ENCODE measurements around the gene PRSS33.

The PRSS33 gene

DNA sequence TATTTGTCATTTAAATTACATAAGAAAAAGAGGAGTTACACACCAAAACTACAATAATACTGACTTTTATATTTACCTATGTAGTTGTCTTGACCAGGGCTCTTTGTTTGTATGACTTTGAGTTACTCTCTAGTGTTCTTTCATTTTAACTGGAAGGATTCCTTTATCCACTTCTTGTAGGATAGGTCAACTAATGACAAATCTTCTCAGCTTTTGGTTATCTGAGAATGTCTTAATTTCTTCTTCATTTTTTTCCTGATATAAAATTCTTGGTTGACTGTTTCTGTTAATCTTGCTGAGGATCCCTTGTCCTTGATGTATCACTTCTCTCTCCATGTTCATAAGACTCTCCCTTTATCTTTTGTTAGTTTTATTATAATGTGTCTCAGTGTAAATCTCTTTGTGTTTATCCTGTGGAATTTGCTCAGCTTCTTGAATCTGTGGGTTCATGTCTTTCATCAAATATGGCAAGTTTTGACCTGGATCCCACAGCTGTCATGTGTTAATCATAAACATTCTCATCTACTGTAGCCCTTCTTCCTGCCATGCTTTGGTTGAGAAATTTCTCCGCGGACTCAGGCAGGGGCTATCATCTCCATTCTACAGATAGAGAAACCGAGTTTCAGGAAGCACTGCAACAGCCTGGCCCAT lies 16.3 kb upstream of the PRSS33 start:
- no peak overlapping the region for H3K4me3 ChIP-seq (ENCODE audit: low read depth, low read length)

GRCh38 chr16:2799859-2800226 lies 12.5 kb upstream of the PRSS33 start:
- H3K4me3 ChIP-seq (ENCODE audit: low read depth, low read length): no peak overlapping the region

DNA sequence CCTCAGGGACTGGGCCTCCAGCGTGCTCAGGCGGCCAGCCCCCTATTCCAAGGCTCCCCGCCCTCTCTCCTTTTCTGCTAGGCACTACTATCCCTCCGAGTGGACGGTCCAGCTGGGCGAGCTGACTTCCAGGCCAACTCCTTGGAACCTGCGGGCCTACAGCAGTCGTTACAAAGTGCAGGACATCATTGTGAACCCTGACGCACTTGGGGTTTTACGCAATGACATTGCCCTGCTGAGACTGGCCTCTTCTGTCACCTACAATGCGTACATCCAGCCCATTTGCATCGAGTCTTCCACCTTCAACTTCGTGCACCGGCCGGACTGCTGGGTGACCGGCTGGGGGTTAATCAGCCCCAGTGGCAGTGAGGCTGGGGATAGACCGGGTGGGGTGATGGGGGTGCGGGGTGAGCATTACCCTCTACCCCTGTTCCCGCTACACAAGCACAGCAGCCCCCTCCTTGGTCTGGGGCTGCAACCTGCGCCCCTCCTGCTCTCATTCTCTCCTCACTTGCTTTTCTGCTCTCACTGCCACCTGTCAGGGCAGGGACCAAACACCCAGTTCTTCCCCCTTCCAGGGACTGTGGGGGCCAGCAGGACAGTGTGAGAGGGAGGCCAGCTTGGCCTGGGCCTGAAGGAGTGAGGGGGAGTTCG lies 12.0 kb upstream of the PRSS33 start:
- no peak overlapping the region for H3K4me3 ChIP-seq (ENCODE audit: low read depth, low read length)

- no peak overlapping the region for H3K4me3 ChIP-seq (ENCODE audit: low read depth, low read length)
Observed at GRCh38 chr16:2798723-2799204, 11.4 kb upstream of the PRSS33 start.

DNA sequence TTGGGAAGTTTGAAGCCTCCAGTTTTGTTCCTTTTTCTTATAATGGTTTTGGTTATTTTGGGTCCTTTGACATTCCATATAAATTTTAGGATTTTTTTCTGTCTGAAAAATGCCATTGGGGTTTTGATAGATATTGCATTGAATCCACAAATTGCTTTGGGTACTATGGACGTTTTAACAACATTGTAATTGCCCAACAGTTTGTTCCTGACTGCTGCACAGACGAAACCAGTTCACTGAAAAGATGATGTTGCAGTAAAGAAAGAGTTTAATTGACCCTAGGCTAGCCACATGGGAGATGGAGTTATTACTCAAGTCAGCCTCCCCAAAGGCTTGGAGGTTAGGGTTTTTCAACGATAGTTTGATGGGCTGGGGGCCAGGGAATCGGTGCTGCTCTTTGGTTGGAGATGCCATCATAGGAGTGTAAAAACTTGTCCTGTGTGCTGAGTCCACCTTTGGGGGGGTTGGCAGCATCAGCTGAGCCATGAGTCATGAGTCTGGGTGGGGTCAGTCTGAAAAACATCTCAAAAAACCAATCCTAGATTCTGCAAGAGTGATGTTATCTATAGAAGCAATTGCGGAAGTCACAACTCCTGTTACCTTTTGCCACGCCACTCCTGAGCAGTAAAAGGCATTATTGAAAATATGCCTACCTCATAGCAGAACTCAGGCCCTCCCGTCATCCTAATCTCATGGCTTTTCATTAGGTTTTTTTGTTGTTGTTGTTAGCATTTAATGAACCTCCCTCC lies 8.2 kb upstream of the PRSS33 start:
- no peak overlapping the region for H3K4me3 ChIP-seq (ENCODE audit: low read depth, low read length)

- H3K4me3 ChIP-seq (ENCODE audit: low read depth, low read length): no peak overlapping the region
Observed at GRCh38 chr16:2792940-2793339, 5.6 kb upstream of the PRSS33 start.

DNA sequence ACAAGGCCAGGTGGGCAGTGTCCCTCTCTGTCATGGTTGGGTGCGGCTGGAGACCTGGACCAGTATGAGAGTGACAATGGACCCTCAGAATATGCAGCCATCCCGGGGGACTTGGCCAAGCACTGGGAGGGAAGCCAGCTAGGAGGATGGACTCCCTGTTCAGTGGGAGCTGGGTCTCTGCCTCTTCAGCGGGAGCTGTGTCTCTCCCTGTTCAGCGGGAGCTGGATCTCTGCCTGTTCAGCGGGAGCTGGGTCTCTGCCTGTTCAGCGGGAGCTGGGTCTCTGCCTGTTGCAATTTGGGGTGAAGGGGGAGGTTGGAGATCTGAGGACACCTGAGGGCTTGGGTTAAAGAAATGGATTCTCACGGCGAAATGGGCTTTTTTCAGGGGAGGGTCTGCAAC lies 3.8 kb upstream of the PRSS33 start:
- no peak overlapping the region for H3K4me3 ChIP-seq (ENCODE audit: low read depth, low read length)

- H3K4me3 ChIP-seq (ENCODE audit: low read depth, low read length): no peak overlapping the region
Observed at GRCh38 chr16:2790631-2791030, 3.3 kb upstream of the PRSS33 start.

- no peak overlapping the region for H3K4me3 ChIP-seq (ENCODE audit: low read depth, low read length)
Observed at GRCh38 chr16:2787961-2788360, 601 bp upstream of the PRSS33 start.

- H3K4me3 ChIP-seq (ENCODE audit: low read depth, low read length): no peak overlapping the region
Observed at GRCh38 chr16:2786826-2787151, 571 bp downstream of the PRSS33 start.

DNA sequence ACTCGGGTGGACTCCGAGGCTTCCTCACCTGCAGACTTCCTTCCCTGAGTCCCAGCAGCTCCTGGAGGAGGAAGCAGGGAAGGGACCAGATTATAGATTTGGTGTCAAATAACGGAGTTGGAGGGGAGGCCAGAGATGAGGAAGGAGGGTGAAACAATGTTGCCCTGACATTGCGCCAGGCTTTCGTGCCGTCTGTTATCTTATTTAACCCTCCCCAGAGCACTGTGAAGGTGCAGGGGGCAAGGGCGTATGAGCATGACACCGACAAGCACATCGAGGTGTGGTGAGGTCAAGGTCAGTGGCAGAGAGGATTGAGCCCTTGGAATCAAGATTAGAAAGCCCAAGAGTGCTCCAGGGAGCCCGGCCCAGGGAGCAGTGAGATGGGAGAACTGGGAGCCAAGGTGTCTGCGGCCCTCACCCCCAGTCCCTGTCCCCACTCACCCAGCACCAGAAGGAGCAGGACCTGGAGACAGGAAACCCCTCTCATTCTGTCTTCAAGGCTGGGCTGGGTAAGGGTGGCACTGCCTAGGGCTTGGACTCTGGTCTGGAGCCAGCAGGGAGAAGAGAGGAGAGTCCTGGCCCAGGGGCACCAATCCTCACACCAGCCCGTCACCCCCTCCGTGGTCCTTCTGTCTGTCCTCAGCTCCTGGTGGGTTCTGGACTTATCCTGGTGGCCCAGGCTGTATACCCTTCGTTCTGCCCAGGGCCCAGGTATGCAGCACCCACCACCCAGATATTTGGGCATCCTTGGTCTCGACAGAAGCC lies 1.1 kb downstream of the PRSS33 start:
- no peak overlapping the region for H3K4me3 ChIP-seq (ENCODE audit: low read depth, low read length)

- no peak overlapping the region for H3K4me3 ChIP-seq (ENCODE audit: low read depth, low read length)
Observed at GRCh38 chr16:2785101-2785991, 2.0 kb downstream of the PRSS33 start.

DNA sequence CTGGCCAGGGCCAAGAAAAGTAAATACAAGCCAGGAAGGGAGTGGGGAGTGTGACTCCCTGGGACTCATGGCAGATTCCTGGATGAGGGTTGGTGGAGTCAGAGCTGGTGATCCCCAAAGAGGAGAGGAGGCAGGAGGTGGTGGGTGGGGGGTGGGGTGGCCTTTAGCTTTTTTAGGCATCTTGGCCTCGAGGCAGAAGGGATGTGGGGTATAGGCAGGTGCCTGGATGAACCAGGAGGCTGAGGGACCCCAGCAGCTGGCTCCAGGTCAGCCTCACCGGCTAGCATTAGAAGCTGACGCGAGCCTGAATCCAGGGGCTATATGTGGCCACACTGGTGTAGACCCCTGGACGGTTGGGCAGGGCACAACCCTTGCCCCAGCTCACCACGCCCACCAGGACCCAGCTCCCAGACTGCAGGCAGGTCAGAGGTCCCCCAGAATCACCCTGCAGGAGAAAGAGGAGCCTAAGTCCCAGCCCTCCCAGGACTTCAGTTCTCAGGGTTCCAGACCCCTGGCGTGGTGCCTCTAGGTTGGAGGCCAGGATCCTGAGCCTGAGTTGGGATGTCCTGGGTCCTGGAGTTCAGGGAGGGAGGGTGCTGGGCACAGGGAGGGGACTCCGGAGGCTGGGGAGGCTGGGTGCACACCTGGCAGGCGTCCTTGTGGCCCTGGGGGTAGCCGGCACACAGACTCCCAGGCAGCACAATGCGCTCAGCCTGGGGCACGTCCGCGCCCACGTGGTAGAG lies 2.8 kb downstream of the PRSS33 start:
- H3K4me3 ChIP-seq (ENCODE audit: low read depth, low read length): no peak overlapping the region

- no peak overlapping the region for H3K4me3 ChIP-seq (ENCODE audit: low read depth, low read length)
Observed at GRCh38 chr16:2783581-2784357, 3.6 kb downstream of the PRSS33 start.

- no peak overlapping the region for H3K4me3 ChIP-seq (ENCODE audit: low read depth, low read length)
Observed at GRCh38 chr16:2782583-2783351, 4.6 kb downstream of the PRSS33 start.

GRCh38 chr16:2779978-2780898 lies 7.1 kb downstream of the PRSS33 start:
- H3K4me3 ChIP-seq (ENCODE audit: low read depth, low read length): no peak overlapping the region
